PC-9 (cell line): ENCODE data around the gene AFG3L2.

Experiments used
- CTCF ChIP-seq: fragments of 200-600 bp; sonication (generic); conservative IDR thresholded peaks from 2 replicates; pipeline ENCODE4 v1.6.1; 2017; ENCODE audit warnings: mixed run types, antibody characterized with exemption, mild to moderate bottlenecking, moderate library complexity
- EZH2 ChIP-seq: fragments of 200-600 bp; sonication (generic); IDR thresholded peaks from 2 replicates; pipeline ENCODE4 v1.8.0; 2017; ENCODE audit warnings: antibody characterized with exemption, low read depth

DNA sequence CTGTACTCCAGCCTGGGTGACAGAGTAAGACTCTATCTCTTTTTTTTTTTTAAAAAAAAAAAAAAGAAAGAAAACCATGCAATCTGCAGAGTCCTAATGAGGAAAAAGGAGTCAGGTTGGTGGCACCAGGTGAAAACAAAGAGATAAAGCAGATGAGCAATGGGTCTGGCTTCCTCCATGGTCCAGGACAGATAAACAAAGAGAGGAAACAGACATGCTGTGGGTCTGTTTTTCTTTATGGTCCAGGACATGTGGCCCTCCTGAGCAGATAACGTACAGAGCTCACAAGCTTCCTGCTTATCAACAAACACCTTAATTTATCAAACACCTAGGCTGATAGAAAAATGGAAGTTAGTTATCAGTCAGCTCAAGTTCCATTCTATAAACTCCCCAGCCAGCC, 93.4 kb downstream of the AFG3L2 start:
- no peak for TF ChIP-seq CTCF
- no peak for TF ChIP-seq EZH2
